Measurements from ENCODE around the gene CRACR2B.
A peak's percentile ranks its signal among the peaks of the same experiment; 100 is the strongest.

Gene CRACR2B

DNA sequence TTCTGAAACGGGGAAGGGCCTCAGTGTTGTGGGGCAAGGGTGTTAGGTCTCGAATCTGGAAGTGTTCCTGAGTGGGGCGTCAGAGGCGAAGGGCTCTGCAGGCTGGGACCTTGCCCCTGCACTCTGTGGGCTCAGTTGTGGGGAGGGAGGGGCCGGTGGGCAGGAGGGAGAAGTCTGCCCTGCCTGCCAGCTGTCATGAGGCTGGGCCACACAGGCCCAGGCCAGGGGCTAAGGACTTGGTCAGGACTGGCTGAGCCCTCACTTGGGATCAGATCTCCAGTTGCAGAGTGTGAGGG, at the start of gene CRACR2B:
TSS of gene CRACR2B (plus strand) at position 23 of the 296 bp plus-strand sequence. CDS start 689 bp downstream, outside the sequence.
- no peak for DNase-seq

DNA sequence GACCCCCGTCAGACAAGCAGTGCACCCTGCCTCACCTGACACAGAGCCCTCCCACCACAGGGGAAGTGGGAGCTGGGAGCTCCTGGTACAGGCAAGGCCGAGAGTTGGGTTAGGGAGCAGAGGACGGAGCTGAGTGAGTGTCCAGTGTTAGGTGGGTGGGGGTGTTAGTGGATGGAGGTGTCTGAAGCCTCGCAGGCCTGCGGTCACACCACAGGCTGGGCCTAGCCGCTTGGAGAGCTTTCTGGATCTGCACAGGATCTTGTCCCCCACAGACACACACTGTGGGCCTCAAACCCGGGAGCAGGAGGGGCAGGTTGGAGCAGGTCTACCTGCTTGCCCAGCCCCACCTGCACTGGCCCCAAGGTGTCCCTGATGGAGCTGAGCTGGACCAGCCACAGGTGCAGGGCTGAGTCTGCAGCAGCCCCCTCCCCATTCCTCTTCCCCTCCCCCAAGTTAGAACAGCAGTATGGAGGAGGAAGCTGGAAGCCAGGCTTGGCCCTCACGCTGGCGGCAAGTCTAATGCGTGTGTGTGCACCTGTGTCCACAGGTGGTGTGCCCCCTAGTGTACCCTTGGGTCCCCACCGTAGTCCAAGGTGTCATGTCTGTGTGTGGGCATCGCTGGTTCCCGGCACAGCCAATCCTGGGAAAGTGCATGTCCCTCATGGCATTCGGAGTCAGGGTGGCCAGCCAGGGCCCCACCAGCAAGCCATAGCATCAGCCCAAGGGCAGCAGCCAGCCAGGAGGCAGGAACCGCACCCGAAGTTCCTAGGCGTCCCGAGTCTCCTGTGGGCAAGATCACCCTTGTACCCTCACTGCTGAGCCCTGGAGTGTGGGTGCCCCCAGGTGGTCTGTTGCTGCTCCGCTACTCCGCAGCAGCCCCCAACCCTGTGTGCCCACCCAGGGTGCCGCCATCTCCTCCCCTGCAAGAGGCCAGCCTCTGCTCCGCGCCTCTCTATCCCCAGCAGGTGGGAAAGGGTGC, 48.5 kb upstream of the CRACR2B start:
- DNase-seq: no peak

DNA sequence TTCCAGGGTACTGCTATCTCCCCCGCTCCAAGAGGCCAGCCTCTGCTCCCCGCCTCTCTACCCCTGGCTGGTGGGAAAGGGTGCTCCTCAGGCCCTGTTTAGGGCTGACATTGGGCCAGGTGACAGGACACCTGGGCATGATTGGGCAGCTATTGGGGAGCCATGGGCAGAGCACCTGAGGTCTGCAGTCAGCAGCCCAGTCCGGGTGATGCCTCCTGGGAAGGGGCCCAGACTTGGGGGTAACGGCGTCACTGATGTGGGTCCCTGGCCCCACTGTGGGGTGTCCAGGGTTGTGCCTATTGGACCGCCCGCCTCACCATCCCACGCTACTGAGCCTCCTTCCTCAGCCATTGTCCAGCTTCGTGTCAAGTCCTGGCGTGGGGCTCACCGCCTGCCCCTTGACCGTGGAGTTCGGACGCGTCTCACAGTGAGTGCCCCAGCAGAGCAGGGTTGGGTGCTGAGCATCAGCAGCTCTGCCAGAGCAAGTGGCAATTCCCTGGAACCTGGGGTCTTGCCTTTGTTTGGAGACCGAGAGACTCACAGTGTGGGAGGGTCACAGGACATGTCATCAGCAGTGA, 47.7 kb upstream of the CRACR2B start:
- DNase-seq: no peak

DNA sequence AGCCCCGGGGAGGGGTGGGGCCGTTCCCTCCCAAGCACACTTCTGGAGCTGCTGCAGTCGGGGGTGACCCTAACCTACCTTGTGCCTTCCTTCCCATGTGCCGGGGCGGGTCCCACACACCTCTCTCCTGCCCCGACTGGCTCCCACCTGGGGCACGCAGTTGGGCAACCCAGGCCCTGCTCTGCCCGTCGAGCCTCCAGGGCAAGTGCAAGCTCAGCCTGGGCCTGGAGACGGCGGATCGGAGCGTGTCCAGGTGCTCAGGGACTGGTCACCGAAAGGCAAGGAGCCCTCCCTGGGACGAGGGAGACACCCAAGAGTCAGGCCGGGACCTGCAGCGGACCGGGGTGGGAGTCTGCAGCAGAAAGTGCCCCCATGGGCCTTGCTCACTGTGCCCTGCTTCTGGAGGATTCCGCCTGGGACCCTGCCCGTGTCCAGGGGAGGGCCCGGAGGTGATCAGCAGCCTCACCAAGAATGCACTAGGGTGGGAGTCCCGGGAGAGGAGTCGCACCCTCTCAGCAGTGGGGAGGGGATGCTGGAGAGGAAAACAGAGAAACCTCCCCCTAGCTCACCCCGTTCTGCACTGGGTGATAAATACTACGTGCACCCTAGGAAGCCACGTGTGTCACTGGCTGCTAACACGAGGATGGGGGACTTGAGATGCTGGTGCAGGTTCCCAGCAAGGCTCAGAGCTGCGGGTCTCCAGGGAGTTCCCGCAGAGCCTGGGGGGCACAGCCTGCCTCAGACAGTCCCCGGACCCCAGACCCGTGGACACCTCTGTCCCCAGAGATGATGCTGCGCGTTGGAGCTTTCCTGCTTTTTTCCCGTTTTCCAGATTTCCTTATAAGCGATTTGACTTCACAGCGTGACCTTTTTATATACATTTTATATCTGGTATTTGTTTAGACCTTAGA, 45.2 kb upstream of the CRACR2B start:
- DNase-seq: no peak

DNA sequence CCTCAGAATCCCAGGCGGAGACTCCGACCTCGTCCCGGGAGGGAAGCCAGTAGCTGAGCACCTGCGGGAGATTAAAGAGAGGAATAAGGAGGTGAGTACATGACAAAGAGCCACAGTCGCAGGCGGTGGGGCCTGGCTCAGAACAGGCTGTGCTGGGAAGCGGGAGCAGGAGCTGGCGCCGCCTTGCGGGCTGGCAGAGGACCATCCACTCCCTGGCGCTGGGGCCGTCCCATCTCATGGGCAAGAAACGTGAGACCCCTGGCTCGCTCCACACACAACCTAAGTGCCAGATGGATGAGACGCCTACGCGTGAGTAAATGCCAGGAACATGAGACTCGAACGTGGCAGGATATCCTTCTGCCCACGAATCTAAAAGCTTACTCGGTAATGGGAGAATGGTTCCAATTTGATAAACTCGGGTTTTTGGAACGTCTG, 44.1 kb upstream of the CRACR2B start:
- DNase-seq: peak in 1 of 2 experiments; percentile 52

DNA sequence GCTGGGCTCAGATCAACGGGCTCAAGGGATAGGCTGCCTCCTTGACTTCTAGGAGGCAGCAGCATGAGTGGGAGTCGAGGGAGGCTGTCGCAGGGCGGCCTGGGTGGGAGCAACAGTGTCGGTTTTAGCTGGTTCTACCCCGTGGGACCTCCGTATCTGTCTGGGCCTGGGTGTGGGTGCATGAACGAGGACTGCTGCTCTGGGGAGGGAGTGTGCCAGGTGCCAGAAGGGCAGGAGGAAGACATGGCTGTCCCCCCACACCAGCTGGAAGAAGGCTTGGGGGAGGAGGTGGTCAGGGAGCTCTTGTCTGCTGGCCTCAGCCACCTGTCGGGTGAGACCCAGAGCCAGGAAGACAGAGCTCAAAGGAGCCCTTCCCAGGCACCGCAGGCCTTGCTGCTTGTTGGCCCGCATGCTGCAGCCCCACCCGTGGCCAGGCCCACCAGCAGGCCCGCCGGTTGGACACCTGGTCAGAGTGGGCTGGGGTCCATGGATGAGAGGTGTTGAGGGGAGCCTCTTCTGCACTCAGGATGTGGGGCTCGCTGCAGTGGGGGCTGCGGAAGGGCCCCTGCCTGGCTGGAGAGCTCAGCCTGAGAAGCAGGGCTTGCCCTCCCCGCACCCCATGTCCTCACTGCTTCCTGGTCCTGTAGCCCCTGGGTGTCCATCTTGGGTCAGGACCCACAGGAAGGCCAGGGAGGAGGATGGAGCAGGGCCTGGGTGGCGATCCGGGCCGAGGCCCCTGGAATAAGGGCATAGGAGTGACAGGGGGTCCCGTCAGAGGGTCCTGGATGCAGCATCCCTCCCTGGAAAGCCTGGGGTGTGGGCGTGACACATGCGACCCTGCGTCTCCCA, 41.3 kb upstream of the CRACR2B start:
- no peak for DNase-seq

DNA sequence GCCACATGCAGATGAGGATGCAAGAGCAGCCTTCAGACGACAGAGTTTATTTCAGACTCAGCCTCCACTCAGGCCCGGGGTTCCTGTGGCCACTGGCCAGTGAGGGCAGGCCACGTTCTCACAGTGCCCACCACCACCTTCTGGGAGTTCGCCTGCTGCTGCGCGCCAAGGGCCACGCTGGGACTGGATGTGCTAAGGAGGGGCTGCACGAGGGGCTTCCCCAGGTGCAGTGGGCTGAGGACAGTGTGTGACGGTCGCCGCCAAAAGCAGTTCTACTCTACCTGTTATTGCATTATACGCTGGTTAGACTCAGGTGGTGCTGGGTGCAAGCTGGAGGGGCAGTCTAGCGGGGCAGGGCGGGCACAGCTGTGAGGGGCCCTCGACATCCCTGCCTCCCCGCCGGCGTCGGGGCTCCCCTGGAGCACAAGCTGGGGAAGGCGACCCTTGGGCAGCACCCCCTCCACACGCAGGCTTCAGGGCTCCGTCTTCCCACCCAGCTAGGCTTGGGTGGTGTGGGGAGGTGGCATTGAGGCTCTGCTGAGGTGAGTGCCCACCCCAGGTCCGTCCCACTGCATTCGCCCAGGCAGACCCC, 40.5 kb upstream of the CRACR2B start:
- no peak for DNase-seq

DNA sequence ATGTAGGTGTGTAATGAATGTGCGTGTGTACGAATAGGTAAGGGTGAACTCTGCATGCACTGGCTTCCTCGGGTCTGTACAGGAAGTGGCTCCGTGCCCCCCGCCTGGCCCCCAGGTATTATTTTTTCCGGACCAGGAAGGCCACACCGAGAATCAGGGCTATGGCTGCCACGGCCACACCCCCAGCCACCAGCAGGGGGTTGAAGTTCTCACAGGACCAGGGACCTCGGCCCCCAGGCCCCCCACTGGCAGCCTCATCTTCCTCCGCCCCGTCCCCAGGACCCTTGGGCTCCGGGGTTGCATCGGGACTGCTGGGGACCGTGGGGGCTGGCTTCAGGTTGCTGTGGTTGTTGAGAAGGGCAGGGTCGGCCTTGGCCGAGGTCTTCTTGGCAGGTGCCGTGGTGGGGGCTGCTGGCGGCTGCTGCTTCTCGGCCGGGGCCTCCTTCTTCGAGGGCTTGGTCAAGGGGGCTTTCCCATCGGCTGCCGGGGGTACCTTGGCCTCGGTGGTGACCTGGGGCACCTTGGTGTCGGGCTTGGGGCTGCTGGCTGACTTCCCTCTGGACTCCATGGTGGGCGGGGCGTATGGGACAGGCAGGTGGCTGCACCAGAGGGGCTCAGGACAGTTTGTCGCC, 39.6 kb upstream of the CRACR2B start:
- DNase-seq: no peak

DNA sequence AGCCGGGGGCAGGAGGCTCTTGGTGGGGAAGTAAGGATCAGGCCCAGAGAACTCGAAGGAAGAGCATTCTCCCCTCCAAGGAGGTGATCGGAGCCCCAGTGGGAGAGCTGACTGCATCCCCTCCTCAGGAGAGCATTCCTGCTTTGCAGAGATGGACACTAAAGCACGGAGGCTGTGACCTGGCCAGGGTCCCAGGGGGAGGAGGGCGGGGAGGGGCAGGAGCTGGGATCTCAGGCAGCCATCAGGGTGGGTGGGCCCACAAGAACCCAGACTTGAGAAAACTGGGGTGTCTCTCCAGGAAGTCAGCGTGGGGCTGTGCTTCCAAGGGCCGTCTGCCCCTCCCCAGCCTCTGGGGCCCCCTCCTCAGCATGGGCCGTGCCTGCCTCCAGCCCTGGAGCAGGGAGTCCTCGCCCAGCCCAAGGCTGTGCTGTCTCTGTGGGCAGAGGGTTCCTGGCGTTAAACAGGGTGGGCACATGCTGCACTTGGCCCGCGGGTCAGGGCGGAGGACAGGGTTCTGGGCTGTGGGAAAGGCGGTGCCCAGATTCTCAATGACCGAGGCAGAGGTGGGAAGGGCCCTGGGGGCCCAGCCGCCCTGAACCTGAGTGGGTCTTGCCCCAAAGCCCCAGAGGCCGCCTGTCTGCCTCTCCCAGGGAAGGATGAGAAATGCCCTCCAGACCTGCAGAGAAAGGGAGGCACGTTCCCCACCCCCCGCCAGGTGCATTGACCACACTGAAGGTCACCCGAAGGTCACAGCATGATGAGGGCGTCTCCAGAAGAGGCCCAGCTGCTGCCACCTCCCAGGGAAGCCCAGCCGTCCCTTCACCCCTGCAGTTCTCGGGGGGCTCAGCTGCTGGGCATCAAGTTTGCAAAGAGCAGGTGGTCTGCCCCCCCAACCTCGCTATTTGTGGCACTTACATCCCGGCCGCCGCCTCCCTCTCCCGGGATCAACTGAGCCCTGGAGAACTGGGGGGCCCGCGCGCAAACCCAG, 38.5 kb upstream of the CRACR2B start:
- DNase-seq: no peak

DNA sequence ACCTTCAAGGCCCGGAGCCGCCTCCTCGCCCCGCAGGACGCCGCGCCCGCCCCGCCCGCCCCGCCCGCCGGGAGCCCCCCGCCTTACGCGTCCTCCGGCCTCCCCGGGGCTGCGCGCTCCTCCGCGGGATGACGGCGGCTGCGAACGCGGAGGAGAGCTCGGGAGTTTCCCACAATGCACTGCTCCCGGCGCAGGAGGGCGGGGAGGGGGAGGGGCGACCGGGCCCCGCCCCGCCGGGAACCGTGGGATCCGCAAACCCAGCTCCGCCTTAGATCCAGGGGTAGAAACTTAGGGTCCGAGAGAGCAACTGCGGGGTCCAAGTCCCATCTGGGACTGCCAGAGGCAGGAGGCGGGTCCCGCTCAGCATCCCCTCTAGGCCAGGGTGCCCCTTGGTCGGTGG, 37.8 kb upstream of the CRACR2B start, which contains the start of gene CEND1:
TSS of gene CEND1 (minus strand) at position 148 of the 400 bp plus-strand sequence. CDS start 1,514 bp downstream, outside the sequence.
- peak; percentile 73 to 80 for DNase-seq

DNA sequence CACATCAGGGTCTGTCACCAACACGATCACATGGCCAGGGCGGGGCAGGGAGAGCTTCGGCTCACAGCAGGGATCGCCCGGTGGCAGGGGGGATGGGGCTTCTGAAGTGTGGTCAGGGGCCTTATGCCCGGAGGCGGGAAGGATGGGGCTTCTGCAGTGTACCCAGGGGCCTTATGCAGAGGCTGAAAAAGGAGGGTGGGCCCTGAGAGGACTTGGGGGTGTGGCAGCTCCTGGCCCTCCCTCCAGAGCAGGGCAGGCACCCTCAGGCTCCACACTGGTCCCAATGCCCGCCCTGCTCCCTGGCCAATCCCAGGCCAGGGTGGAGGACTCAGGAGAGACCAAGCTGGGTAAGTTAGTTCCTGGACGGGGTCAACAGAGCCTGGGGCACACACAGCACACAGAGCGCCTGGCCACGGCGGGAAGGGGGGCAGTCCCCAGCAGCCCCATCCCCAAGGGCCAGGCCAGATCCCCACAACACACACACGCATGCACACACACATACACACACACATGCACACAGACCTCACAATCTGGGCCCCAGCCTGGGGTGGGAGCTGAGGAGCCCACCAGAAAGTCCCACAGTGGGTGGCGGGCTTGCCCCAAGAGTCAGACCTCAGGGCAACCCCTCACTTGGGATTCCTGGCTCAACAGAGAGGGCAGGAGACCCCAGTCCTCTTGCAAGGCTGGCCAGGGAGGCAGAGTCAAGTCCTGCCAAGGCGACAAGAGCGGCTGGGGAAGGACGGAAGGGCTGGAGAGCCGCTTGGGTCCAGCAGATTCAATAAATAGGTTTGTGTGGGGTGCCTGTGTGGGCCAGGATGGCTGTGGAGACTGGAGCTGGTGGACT, 36.8 kb upstream of the CRACR2B start:
- DNase-seq: no peak

DNA sequence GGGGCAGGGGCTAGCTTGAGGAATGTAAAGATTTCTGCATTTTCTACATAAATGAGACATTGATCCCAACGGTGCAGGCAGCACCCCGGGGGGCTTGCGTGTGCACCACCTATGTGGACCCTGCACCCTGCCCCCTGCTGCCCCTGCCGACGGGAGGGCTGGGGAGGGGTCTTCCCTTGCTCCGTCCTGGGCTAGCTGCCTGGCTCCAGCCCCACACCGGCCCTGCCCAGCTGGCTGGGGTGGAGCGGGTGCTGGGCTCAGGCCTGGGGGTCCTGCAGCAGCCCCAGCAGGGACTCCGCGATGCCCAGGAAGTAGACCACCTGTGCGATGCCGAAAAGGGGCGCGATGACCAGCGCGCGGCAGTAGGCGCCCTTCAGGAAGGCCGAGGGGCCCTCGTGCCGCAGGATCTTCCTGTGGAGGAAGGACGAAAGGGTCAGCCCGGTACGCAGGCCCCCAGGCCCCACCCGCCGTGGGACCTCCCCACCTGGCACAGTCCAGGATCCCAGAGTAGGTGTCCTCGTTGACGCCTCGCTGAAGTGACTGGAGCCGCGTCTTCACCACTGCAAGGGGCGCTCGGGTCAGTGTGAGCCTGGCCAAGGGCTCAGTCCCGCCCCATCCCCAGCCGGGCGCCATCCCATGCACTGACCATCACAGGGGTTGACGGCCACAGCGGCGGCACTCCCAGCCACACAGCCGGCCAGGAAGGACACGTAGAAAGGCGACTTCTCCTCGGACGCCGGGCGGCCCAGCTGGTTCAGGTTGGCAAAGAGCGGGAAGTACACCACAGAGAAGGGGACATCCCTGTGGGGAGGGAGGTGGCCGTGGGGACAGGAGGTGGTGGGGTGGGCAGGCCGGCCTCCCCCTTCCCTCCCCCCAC, 35.8 kb upstream of the CRACR2B start:
- no peak for DNase-seq

DNA sequence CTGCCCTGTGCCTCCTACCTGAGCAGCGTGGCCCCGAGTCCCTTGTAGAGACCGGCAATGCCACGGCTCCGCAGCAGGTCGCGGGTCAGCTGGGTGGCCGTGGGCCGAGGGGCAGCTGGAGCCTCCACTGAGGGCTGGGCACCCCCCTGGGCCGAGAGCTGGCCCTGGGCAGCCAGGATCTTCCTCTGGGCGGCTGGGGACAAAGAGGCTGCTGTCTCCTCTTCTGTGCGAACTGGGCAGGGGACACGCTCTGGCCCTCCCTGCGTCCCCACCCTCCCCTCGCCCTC, 35.2 kb upstream of the CRACR2B start:
- no peak for DNase-seq

DNA sequence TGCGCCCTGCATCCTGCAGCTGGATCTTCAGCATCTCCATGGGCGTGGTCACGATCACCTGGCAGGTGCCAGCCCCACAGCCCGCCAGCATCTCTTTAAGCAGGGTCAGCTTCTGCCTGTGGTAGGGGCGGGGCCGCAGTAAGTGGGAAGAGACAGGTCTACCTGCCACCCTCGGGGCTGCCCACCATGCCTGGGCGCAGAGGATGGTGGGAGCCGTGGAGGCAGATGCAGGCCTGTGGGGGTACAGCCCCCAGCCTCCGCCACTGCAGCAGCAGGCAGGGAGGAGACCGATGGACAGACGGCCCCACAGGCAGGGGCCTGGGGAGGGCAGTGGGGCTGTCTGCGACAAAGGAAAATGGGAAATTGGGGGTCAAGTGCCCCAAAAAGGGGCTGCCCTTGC, 34.8 kb upstream of the CRACR2B start:
- DNase-seq: no peak

DNA sequence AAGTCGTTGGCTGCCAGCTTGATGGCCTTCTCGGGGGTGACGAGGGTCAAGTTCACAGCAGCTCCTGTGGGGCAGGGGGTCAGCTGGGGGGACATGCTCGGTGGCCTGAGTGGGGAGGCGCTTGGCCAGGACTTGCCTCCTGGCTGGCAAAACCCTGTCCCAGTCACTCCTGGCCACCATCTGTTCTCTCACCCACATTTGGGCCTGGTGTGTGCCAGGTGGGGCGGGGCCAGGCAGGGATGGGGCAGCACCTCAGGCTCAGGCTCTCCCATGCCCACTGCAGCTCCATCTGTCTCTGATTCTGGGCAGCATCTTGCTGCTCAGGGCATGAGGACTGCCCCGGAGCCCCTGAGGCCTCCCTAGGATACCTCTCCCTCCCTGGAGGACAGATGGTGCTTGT, 34.2 kb upstream of the CRACR2B start:
- DNase-seq: no peak

DNA sequence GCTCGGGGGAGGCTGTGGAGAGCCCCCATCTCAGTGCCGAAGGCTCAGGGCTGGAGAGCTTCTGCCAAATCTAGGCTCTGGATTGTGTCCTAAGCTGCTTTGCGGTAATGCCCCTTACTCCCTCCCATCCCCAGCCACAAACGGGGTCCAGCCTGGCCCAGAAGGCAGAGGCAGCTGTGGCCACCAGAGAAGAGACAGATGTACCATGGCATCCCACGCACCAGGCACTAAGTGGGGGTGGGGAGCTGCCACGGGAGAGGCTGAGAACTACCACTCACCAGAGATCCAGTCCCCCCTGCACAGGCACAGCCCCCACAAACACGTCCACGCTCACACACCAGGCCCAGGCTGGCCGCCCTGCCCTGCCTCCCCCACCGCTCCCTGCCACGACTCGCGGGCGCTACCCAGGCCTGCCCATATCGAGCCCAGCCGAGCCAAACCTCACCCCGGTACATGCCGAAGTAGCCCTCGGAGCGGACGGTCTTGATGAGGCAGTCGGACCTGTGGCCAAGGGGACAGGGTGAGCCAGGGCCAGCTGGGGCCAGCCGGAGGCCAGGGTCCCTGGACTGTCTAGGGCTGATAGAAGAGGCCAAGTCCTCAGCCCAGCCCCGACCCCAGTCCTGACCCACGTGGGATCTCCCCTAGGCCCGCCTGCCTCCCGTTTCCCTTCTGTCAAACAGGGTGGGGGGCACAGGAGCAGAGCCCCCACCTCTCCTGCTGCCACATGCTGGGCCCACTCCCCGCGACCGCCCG, 33.5 kb upstream of the CRACR2B start:
- no peak for DNase-seq

Data from activated T-cell treated with anti-CD3 and anti-CD28 coated beads, Interleukin-2, amount 50 U/mL, for 48 hours (primary cell).